Endothelial cell (in vitro differentiated cells): ENCODE measurements around the gene DNAH12. TPM values are rescaled to one million over a fixed set of nuclear protein-coding genes. Genes with fewer than 3 reads are reported as not detected.

Experiments
- DNase-seq: peaks from one replicate; pipeline ENCODE4 v3.0.0; 2021; ENCODE audit warnings: low spot score
- H3K27ac Mint-ChIP-seq: one replicate; pipeline ENCODE4 v1.8.0; 2021; ENCODE audit warnings: mixed read lengths, inconsistent platforms; ENCODE audit not compliant: unreplicated experiment
- H3K27me3 Mint-ChIP-seq: one replicate; pipeline ENCODE4 v1.8.0; 2021; ENCODE audit warnings: mild to moderate bottlenecking, moderate library complexity, mixed read lengths, inconsistent platforms; ENCODE audit not compliant: unreplicated experiment
- H3K36me3 Mint-ChIP-seq: one replicate; pipeline ENCODE4 v1.8.0; 2021; ENCODE audit warnings: mild to moderate bottlenecking, low read depth, mixed read lengths, inconsistent platforms; ENCODE audit not compliant: unreplicated experiment
- H3K4me1 Mint-ChIP-seq: one replicate; pipeline ENCODE4 v1.8.0; 2021; ENCODE audit warnings: mild to moderate bottlenecking, mixed read lengths, inconsistent platforms; ENCODE audit not compliant: unreplicated experiment
- H3K4me3 Mint-ChIP-seq: one replicate; pipeline ENCODE4 v1.8.0; 2021; ENCODE audit warnings: mild to moderate bottlenecking, mixed read lengths, inconsistent platforms; ENCODE audit not compliant: unreplicated experiment
- H3K9me3 Mint-ChIP-seq: one replicate; pipeline ENCODE4 v1.8.0; 2021; ENCODE audit warnings: mixed read lengths, inconsistent platforms; ENCODE audit not compliant: unreplicated experiment
- total RNA-seq: library from RNA; stranded (reverse); fragmentation: NEBNext Ultra II Directional; extraction: Animal tissue kit (Norgen Biotek cat#: 25700); gene quantifications from one replicate; pipeline ENCODE4 v1.2.1, GENCODE V29; 2021; ENCODE audit not compliant: unreplicated experiment
- TF ChIP-seq, protein P1 (sequence below): fragments of 200-600 bp; sonication (generic); IDR thresholded peaks from one replicate; pipeline ENCODE4 v1.5.0; 2021; ENCODE audit warnings: antibody characterized with exemption; ENCODE audit not compliant: unreplicated experiment

DNAH12 gene
- total RNA-seq, 1 donor from 2014 or later: 0.85 TPM

GRCh38 chr3:57583544-57583943 is 39.4 kb upstream of the DNAH12 start:
- TF ChIP-seq, protein P1, sequence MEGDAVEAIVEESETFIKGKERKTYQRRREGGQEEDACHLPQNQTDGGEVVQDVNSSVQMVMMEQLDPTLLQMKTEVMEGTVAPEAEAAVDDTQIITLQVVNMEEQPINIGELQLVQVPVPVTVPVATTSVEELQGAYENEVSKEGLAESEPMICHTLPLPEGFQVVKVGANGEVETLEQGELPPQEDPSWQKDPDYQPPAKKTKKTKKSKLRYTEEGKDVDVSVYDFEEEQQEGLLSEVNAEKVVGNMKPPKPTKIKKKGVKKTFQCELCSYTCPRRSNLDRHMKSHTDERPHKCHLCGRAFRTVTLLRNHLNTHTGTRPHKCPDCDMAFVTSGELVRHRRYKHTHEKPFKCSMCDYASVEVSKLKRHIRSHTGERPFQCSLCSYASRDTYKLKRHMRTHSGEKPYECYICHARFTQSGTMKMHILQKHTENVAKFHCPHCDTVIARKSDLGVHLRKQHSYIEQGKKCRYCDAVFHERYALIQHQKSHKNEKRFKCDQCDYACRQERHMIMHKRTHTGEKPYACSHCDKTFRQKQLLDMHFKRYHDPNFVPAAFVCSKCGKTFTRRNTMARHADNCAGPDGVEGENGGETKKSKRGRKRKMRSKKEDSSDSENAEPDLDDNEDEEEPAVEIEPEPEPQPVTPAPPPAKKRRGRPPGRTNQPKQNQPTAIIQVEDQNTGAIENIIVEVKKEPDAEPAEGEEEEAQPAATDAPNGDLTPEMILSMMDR: no peak
- H3K9me3 Mint-ChIP-seq: no peaks in the 10 kb centered on the region
- no peak overlapping the region for H3K4me3 Mint-ChIP-seq
- H3K36me3 Mint-ChIP-seq: peaks cover 3% of the 10 kb centered on the region
- peaks cover 3% of the 10 kb centered on the region for H3K4me1 Mint-ChIP-seq
- DNase-seq: no peak
- peak overlapping the region; percentile 14 for H3K27ac Mint-ChIP-seq
- no peaks in the 10 kb centered on the region for H3K27me3 Mint-ChIP-seq

- H3K9me3 Mint-ChIP-seq: no peaks in the 10 kb centered on the region
- H3K27me3 Mint-ChIP-seq: no peaks in the 10 kb centered on the region
- peaks cover 3% of the 10 kb centered on the region for H3K36me3 Mint-ChIP-seq
- DNase-seq: no peak
- H3K4me3 Mint-ChIP-seq: peak overlapping the region; percentile 37
- TF ChIP-seq, protein P1: no peak
- no peak overlapping the region for H3K27ac Mint-ChIP-seq
- H3K4me1 Mint-ChIP-seq: peaks cover 3% of the 10 kb centered on the region
These were observed 38.5 kb upstream of the DNAH12 start for GRCh38 chr3:57582474-57583168.

- Mint-ChIP-seq H3K27me3 (no peaks in the 10 kb centered on the region), H3K27ac (no peak overlapping the region), H3K4me1 (no peaks in the 10 kb centered on the region), H3K9me3 (no peaks in the 10 kb centered on the region), H3K4me3 (no peak overlapping the region), H3K36me3 (peaks cover 11% of the 10 kb centered on the region)
- TF ChIP-seq, protein P1: no peak
- no peak for DNase-seq
These were observed 33.7 kb upstream of the DNAH12 start for GRCh38 chr3:57577801-57578200.

DNA sequence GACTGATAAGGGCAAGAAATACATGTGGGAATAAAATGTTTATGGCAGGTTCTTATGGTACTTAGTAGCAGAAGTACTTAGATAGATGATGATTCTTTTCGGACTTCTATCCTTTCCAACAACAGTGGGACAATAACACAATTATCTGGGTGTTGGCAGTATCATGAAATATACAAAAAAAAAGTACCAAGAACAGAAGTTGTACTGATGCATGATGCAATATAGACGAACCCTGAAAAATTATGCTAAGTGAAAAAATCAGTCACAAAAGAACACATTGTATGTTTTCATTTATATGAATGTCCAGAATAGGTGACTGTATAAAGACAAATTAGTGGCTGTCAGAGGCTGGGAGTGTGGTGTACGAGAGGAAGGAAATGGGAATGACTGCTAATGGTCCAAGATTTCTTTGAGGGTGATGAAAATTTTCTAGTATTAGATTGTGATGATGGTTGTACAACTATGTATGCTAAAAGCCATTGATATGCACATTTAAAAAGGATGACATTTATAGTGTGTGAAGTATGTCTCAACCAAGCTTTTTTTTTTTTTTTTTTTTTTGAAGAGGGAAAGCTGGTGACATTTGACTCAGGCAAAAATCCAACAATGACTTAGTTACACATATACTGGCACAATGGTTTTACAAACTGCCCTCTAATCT is 32.0 kb upstream of the DNAH12 start:
- TF ChIP-seq, protein P1: no peak
- Mint-ChIP-seq H3K9me3 (no peaks in the 10 kb centered on the region), H3K4me1 (no peaks in the 10 kb centered on the region), H3K4me3 (no peak overlapping the region), H3K27me3 (no peaks in the 10 kb centered on the region), H3K36me3 (peaks cover 17% of the 10 kb centered on the region), H3K27ac (no peak overlapping the region)
- DNase-seq: no peak

DNA sequence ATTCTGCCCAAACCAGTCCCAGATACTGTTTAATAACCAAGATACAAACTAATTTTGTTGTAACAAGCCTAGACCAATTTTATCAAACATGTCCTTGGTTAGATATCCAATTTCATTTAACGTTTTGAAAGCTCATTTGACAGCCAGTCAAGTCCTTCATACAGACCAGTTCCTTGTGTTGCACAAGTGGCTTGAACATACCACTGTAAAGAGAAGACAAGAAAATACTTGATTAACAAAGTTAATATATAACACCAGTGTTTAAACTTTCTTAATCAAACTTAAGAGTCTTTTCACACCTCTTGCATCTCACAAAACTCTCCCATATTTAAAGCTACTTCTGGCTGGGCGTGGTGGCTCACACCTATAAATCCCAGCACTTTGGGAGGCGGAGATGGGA is 28.0 kb upstream of the DNAH12 start:
- Mint-ChIP-seq H3K4me1 (no peaks in the 10 kb centered on the region), H3K4me3 (no peak overlapping the region), H3K27me3 (no peaks in the 10 kb centered on the region), H3K27ac (no peak overlapping the region), H3K36me3 (peaks cover 21% of the 10 kb centered on the region), H3K9me3 (no peaks in the 10 kb centered on the region)
- TF ChIP-seq, protein P1: no peak
- no peak for DNase-seq
